Adrenal gland (tissue), 5 donors: ENCODE data around the gene INCA1.

Source experiments
- CTCF ChIP-seq, 6 experiments: fragments of 450-650 bp in 4 of 6; fragments of 200-600 bp in 2 of 6; sonication (generic) in 1 of 6; IDR thresholded peaks; 1 replicate in 5 of 6; 2 replicates in 1 of 6; pipeline versions ENCODE4 v1.5.1 to v1.8.0; 2016 to 2021; ENCODE audit warnings: antibody characterized with exemption in 6 of 6, mild to moderate bottlenecking in 2 of 6, moderate library complexity in 1 of 6
- POLR2A ChIP-seq, 2 donors: fragments of 450-650 bp; IDR thresholded peaks; one replicate each; pipeline ENCODE4 v1.6.1; 2017; ENCODE audit warnings: antibody characterized with exemption in 2 of 2, mild to moderate bottlenecking in 2 of 2, moderate library complexity in 1 of 2
- donor health status: DM: no; HTN: no; CAD: no.

- TF ChIP-seq CTCF (IDR thresholded peaks at IDR 0.05) = no peak
- no peak for TF ChIP-seq POLR2A (IDR thresholded peaks at IDR 0.05)
Observed at GRCh38 chr17:4946312-4946976, 50.9 kb downstream of the INCA1 start.
